ENCODE data around the gene ZBBX.
A peak's percentile ranks its signal among the peaks of the same experiment; 100 is the strongest.

ZBBX gene

GRCh38 chr3:167304077-167304476 lies 76.0 kb downstream of the ZBBX start:
- no peak for DNase-seq

DNA sequence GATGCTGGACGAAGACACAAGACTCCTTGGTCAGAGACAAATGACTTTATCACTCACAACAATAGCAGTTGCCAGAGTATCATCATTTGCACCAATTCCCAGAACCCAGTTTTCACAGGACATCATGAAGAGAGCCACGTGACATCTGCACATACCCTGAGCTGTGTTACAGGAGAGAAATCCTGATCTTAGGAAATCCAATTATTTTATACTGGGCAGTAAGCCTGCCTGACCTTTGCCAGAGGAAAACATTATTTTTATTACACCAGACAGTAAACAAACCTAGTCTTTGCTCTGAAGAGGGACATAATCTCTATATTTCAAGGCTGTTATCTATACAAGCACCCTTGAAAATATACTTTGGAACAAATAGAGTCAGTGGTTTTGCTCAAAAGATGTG lies 77.4 kb downstream of the ZBBX start:
- no peak for DNase-seq

- no peak for DNase-seq
These were observed 79.9 kb downstream of the ZBBX start for GRCh38 chr3:167300207-167300606.

- DNase-seq, result no peak
These were observed 90.7 kb downstream of the ZBBX start for GRCh38 chr3:167289435-167289834.

GRCh38 chr3:167288737-167289136 lies 91.4 kb downstream of the ZBBX start:
- DNase-seq, result no peak

- DNase-seq, result no peak
These were observed 92.8 kb downstream of the ZBBX start for GRCh38 chr3:167287308-167287707.

- DNase-seq, result no peak
These were observed 105.8 kb downstream of the ZBBX start for GRCh38 chr3:167274141-167274874.

DNA sequence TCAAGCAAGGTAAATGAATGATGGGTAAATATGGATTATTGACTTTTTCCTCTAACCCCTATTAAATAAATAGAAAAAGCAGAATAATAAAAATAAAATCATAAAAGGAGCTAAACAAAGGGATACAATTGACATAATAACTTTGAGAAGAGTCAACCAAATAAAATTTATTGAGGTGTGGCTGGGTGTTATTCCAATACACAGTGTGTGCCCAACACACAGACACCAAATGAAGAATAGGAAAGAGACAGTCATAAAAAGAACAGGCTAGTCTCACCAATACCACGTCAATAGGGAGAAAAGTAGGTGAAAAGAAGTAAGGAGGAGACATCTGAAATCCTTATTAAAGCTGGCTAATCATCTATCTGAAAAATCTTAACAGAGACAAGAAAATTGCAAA lies 127.1 kb downstream of the ZBBX start:
- DNase-seq, result no peak

DNA sequence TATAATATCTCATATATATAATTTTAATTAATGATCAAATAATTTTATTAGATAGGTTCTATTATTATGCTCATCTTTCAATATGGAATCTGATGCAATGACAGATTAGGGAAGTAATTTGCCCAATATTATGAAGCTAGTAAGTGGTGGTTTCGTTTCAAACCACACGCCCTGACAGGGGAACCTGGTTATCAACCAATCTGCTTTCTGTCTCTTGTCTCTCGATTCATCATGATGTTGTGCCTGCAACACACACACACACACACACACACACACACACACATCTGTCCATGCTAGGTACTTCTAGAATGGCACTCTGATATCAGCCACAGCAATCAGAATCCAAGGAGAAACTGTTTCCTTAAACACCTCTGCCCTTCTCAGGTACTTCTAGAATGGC lies 128.4 kb downstream of the ZBBX start:
- DNase-seq, result no peak

GRCh38 chr3:167246252-167246651 lies 133.8 kb downstream of the ZBBX start:
- no peak for DNase-seq

DNA sequence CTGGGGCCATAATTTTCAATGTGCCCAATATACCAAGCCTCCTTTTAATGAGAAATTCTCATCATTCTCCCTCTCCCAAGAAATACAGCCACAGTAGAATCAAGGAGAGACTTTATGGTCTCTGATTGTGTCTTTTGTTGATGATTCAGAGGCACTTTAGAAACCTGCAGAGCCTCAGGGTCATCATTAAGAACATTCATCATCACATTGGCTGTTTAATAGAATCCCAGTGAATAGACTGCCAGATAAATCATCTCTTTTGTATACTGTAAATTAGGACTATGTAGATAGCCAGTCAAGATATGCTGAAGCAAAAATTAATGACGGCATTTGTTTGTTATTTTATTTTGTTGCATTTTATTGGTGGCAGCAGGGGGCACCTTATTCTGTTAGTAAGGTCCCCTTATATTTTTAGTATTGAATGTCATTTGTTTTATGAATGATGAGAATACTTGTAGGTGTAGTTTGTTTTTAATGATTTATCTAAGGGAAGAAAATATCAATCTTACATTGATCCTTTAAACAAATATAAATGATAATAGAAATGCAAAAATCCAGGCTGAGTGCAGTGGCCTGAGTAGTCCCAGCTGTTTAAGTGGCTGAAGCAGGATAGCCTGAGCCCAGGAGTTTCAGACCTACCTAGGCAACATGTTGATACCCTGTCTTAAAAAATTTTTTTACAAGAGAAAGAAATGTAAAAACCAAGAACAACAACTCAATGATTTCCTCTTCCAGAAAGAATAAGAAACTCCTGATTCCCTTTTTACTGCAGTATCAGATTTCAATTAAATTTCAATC lies 138.8 kb downstream of the ZBBX start:
- DNase-seq, result no peak

- DNase-seq, result peak; percentile 81
These were observed 152.0 kb downstream of the ZBBX start for GRCh38 chr3:167228135-167228534.

DNA sequence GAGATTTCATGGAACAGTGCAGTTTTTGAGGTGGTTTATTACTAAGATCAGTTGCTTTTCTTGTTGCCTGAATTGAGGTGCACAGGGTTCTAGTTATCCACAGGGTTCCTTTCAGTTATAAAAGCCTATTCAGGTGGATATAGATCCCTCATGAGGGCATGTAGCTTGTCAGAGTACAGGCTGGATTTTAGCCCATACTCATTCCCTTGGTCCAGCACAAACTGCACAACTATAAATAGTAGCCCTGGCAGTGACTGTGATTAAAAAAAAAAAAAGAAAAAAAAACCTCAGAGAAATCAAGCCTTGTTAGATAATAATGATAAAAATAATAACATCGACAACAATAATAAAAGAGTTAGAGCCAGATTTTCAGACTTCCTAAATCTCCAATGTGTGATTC lies 154.3 kb downstream of the ZBBX start:
- no peak for DNase-seq

DNA sequence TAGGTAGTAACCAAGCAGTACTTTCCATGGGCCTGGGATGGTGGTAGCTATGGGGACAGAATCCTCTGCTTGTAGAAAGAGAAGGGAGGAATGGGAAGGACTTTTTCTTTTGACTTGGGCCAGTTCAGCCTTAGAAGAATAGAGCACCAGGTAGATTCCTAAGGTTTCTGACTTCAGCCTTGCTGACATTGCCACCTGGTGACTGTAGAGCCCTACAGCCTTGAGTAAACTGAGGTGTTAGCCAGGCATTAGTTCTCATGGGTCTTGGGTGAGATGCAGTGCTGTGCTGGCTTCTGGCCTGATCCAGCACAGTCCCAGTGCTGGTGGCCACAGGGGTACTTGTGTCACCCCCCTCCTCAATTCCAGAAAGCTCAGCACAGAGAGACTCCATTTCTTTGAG lies 171.1 kb downstream of the ZBBX start:
- no peak for DNase-seq

DNA sequence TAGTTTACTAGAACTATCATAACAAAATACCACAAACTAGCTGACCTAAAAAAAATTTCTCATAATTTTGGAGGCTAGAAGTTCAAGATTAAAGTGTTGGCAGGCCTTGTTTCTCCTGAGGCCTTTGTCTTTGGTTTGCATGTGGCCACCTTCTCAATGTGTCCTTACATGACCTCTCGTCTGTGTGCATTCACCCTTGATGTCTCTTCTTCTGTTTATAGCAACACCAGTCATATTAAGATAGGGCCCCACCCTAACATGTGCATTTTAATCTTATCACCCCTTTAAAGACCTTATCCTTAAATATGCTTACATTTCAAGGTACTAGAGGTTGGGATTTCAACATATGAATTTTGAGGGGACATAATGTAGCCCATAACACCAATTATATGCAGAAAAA lies 177.0 kb downstream of the ZBBX start:
- DNase-seq, result no peak

- DNase-seq, result peak; percentile 74
These were observed 181.0 kb downstream of the ZBBX start for GRCh38 chr3:167198949-167199600.
